ENCODE results near the gene ZNF333. TPM values are rescaled to one million over a fixed set of nuclear protein-coding genes. Genes with fewer than 3 reads are reported as not detected.
"Not testable (repeated sequence)": the region's sequence is repeated elsewhere in the genome, so short reads cannot be mapped to it uniquely, and the experiment has no call there.

The ZNF333 gene
- total RNA-seq, 4 donors from 2014 or later = 18.8 to 61.8 (median 44.3) TPM

DNA sequence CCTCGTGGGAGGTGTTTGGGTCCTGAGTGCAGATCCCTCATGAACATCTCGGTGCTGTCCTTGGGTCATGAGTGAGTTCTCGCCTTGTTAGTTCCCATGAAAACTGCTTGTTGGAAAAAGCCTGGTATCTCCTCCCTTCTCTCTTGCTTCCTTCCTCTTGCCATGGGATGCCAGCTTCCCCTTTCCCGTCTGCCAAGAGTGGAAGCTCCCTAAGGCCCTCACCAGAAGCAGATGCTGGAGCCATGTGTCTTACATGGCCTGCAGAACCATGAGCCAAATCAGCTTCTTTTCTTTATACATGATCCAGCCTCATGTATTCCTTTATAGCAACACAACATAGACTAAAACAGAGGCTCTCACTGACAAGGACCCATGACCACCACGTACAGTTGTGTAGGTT lies 80.3 kb downstream of the ZNF333 start:
- no peaks in the 10 kb centered on the region for H3K4me1 ChIP-seq
- H3K36me3 ChIP-seq = no peaks in the 10 kb centered on the region
- H3K9me3 ChIP-seq = no peaks in the 10 kb centered on the region
- no peak for DNase-seq
- no peak overlapping the region for H3K4me3 ChIP-seq
- intact Hi-C loops (cut with DNase I; ENCODE audit: low total_unique reads) = no loop called here
- H3K27me3 ChIP-seq = no peaks in the 10 kb centered on the region
- H3K27ac ChIP-seq = no peak overlapping the region
- TF ChIP-seq, protein P1, sequence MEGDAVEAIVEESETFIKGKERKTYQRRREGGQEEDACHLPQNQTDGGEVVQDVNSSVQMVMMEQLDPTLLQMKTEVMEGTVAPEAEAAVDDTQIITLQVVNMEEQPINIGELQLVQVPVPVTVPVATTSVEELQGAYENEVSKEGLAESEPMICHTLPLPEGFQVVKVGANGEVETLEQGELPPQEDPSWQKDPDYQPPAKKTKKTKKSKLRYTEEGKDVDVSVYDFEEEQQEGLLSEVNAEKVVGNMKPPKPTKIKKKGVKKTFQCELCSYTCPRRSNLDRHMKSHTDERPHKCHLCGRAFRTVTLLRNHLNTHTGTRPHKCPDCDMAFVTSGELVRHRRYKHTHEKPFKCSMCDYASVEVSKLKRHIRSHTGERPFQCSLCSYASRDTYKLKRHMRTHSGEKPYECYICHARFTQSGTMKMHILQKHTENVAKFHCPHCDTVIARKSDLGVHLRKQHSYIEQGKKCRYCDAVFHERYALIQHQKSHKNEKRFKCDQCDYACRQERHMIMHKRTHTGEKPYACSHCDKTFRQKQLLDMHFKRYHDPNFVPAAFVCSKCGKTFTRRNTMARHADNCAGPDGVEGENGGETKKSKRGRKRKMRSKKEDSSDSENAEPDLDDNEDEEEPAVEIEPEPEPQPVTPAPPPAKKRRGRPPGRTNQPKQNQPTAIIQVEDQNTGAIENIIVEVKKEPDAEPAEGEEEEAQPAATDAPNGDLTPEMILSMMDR (IDR thresholded peaks at IDR 0.05) = no peak
- no peak for TF ChIP-seq POLR2A (IDR thresholded peaks at IDR 0.05)

DNA sequence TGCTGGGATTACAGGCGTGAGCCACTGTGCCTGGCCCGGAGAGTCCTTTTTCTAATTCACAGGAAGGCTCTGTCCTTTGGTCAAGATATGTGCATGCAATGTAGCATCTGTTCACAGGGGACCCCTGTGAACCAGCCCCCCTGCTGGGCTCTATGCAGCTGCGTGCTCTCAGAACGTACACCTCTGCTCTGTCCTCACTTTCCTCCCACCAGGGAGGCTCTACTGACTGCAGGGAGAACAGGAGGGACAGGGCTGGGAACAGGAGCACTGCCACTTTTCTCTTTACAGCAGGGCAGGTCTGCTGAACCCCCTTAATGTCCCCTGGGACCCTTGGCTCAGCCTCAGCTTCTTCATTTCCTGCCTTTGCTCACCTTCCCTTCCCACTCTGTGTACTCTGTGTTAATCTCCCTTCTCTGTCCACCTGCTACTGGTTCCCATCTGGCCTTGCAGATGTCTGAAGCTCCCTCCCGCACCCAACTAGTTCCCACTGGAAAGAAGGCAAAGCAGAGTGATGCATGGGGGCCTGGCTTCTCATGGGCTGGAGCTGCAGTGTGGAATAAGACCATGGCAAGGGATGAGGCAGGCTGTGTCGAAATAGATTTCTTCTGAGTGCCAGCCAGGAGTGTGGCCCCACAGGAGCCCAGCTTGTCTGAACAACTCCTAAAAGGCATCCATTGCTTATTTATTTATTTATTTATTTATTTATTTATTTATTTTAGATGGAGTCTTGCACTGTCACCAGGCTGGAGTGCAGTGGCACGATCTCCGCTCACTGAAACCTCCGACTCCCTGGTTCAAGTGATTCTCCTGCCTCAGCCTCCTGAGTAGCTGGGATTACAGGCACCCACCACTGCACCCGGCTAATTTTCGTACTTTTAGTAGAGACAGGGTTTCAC lies 81.3 kb downstream of the ZNF333 start:
- Histone ChIP-seq H3K27ac (no peak overlapping the region), H3K27me3 (no peaks in the 10 kb centered on the region), H3K9me3 (no peaks in the 10 kb centered on the region), H3K36me3 (no peaks in the 10 kb centered on the region), H3K4me3 (no peak overlapping the region), H3K4me1 (no peaks in the 10 kb centered on the region)
- TF ChIP-seq POLR2A (IDR thresholded peaks at IDR 0.05) = no peak
- DNase-seq = no peak
- intact Hi-C loops (cut with DNase I; ENCODE audit: low total_unique reads) = no loop called here

DNA sequence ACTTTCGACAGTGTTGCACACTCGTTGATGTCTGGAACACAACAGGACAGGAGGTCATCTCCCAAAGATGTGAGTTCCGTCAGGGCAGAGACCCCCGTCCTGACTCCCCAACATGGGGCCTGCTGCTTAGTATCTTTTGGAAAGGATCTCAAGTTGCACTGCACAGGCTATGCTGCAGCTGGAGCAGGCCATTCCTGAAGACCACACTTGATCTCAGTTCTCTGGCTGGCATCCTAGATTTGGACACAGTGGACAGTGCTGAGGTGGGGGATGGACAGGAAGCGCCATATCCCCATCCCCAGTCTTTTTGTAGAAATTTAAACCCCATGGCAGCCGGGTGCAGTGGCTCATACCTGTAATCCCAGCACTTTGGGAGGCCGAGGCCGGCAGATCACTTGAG lies 82.6 kb downstream of the ZNF333 start:
- no peaks in the 10 kb centered on the region for H3K9me3 ChIP-seq
- no peak overlapping the region for H3K4me3 ChIP-seq
- H3K36me3 ChIP-seq = no peaks in the 10 kb centered on the region
- intact Hi-C loops (cut with DNase I; ENCODE audit: low total_unique reads) = no loop called here
- H3K4me1 ChIP-seq = no peaks in the 10 kb centered on the region
- DNase-seq = no peak
- no peak overlapping the region for H3K27ac ChIP-seq
- TF ChIP-seq, protein P1 (IDR thresholded peaks at IDR 0.05) = no peak
- TF ChIP-seq POLR2A (IDR thresholded peaks at IDR 0.05) = no peak
- H3K27me3 ChIP-seq = no peaks in the 10 kb centered on the region

DNA sequence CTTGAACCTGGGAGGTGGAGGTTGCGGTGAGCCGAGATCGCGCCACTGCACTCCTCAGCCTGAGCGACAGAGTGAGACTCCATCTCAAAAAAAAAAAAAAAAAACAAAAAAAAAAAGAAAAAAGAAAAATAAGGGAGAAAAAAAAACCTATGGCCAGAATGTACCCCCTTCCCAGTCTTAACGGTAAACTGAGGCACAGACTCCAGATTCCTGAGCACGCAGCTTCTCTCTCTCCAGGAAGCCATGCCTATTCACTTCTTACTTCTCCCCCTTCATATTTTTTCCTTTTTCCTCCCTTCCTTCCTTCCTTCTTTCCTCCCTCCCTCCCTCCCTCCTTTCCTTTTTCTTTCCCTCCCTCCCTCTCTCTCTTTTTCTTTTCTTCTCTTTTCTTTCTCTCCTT lies 83.1 kb downstream of the ZNF333 start:
- intact Hi-C loops (cut with DNase I; ENCODE audit: low total_unique reads) = no loop called here
- TF ChIP-seq, protein P1 (IDR thresholded peaks at IDR 0.05) = no peak
- no peak for TF ChIP-seq POLR2A (IDR thresholded peaks at IDR 0.05)
- Histone ChIP-seq H3K9me3 (no peaks in the 10 kb centered on the region), H3K4me1 (no peaks in the 10 kb centered on the region), H3K27ac (no peak overlapping the region), H3K4me3 (no peak overlapping the region), H3K36me3 (no peaks in the 10 kb centered on the region), H3K27me3 (no peaks in the 10 kb centered on the region)
- no peak for DNase-seq

DNA sequence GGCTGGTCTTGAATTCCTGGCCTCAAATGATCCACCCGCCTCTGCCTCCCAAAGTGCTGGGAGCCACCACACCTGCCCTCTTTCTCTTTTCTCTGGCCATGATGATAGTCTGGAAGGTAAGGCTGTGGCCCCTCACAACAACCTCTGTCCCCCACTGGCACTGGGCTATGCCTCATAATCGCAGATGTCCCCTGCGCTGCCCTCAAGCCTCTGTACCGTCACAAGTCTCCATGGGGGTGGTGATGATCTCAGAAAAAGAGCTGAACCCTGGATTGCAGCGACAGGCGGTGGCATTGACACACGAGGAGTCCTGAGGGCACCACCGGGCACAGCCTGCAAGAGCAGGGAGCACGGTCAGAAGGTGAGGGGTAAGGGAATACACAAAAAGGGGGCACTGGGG lies 83.9 kb downstream of the ZNF333 start:
- H3K4me3 ChIP-seq; H3K9me3 ChIP-seq; H3K27me3 ChIP-seq; intact Hi-C loops (cut with DNase I; ENCODE audit: low total_unique reads); DNase-seq; H3K36me3 ChIP-seq; H3K4me1 ChIP-seq; H3K27ac ChIP-seq: not testable (repeated sequence)

DNA sequence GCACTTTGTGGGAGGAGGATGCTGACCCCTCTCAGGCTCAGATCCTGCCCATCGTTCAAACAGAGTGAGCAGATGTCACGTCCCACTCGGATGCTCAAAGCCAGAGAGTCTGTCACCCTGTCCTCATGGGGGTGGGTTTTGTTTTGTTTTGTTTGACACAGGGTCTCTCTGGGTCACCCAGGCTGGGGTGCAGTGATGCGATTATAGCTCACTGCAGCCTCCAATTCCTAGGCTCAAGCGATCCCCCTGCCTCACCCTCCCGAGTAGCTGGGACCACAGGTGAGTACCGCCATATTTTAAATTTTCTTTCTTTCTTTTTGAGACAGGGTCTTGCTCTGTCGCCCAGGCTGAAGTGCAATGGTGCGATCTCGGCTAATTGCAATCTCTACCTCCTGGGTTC lies 84.5 kb downstream of the ZNF333 start:
- intact Hi-C loops (cut with DNase I; ENCODE audit: low total_unique reads) = no loop called here
- H3K9me3 ChIP-seq = no peaks in the 10 kb centered on the region

DNA sequence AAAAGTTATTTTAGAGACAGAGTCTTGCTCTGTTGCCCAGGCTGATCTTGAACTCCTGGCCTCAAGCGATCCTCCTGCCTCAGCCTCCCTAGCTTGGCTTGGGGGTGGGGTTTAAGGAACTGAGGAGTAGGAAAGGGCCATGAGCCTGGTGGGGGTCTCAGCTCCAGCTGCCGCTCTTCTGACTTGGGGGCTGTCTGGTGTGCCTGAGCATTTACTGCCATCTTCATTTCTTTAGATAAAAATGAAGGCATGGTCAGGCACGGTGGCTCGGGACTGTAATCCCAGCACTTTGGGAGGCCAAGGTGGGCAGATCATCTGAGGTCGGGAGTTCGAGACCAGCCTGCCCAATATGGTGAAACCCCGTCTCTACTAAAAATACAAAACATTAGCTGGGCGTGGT lies 85.5 kb downstream of the ZNF333 start:
- H3K4me3 ChIP-seq; H3K36me3 ChIP-seq; H3K27me3 ChIP-seq; intact Hi-C loops (cut with DNase I; ENCODE audit: low total_unique reads); H3K27ac ChIP-seq; H3K9me3 ChIP-seq; H3K4me1 ChIP-seq; DNase-seq: not testable (repeated sequence)

More for the DNA sequence above, 84.5 kb downstream of the ZNF333 start:
- Histone ChIP-seq H3K36me3 (no peaks in the 10 kb centered on the region), H3K4me1 (no peaks in the 10 kb centered on the region), H3K27me3 (no peaks in the 10 kb centered on the region), H3K27ac (no peak overlapping the region), H3K4me3 (no peak overlapping the region)
- DNase-seq = no peak
- TF ChIP-seq POLR2A (IDR thresholded peaks at IDR 0.05) = no peak
- TF ChIP-seq, protein P1 (IDR thresholded peaks at IDR 0.05) = no peak

Measured in uterus (tissue), 4 donors.